Measurements from ENCODE around the gene INTS3.
A peak's percentile ranks its signal among the peaks of the same experiment; 100 is the strongest.

Gene INTS3

GRCh38 chr1:153801786-153802697 lies 74.2 kb downstream of the INTS3 start:
- H3K4me3 Mint-ChIP-seq, result no peak overlapping the region
- no peak for DNase-seq (ENCODE audit: low spot score in 2 of 2)
- no peaks in the 10 kb centered on the region for H3K9me3 Mint-ChIP-seq
- H3K27me3 Mint-ChIP-seq, result no peaks in the 10 kb centered on the region
- peak overlapping the region; percentile 87 for H3K27ac Mint-ChIP-seq (ENCODE audit: low read depth)
- H3K36me3 Mint-ChIP-seq (ENCODE audit: insufficient read depth), result peaks cover 13% of the 10 kb centered on the region
- H3K4me1 Mint-ChIP-seq, result peaks cover 49% of the 10 kb centered on the region
- ATAC-seq (replicated peaks; ENCODE audit: extremely low read depth, poor library complexity, severe bottlenecking), result no peak

- Mint-ChIP-seq H3K27ac (ENCODE audit: low read depth) (peak overlapping the region; percentile 87), H3K4me1 (peaks cover 47% of the 10 kb centered on the region), H3K27me3 (no peaks in the 10 kb centered on the region), H3K9me3 (no peaks in the 10 kb centered on the region), H3K4me3 (no peak overlapping the region), H3K36me3 (ENCODE audit: insufficient read depth) (peaks cover 19% of the 10 kb centered on the region)
- DNase-seq (ENCODE audit: low spot score in 2 of 2), result no peak
- no peak for ATAC-seq (replicated peaks; ENCODE audit: extremely low read depth, poor library complexity, severe bottlenecking)
Measured at GRCh38 chr1:153803470-153804056, 75.7 kb downstream of the INTS3 start.

- no peak for DNase-seq (ENCODE audit: low spot score in 2 of 2)
- no peak overlapping the region for H3K4me3 Mint-ChIP-seq
- peaks cover 23% of the 10 kb centered on the region for H3K36me3 Mint-ChIP-seq (ENCODE audit: insufficient read depth)
- peak overlapping the region; percentile 87 for H3K27ac Mint-ChIP-seq (ENCODE audit: low read depth)
- H3K27me3 Mint-ChIP-seq, result no peaks in the 10 kb centered on the region
- ATAC-seq (replicated peaks; ENCODE audit: extremely low read depth, poor library complexity, severe bottlenecking), result no peak
- H3K4me1 Mint-ChIP-seq, result peaks cover 47% of the 10 kb centered on the region
- H3K9me3 Mint-ChIP-seq, result no peaks in the 10 kb centered on the region
Measured at GRCh38 chr1:153804112-153804511, 76.3 kb downstream of the INTS3 start.

GRCh38 chr1:153805042-153805745 lies 77.3 kb downstream of the INTS3 start:
- Mint-ChIP-seq H3K4me1 (peaks cover 47% of the 10 kb centered on the region), H3K36me3 (ENCODE audit: insufficient read depth) (peaks cover 28% of the 10 kb centered on the region), H3K27ac (ENCODE audit: low read depth) (peak overlapping the region; percentile 87), H3K27me3 (no peaks in the 10 kb centered on the region), H3K4me3 (peak overlapping the region; percentile 19), H3K9me3 (no peaks in the 10 kb centered on the region)
- peak; percentile 52 to 88 for DNase-seq (ENCODE audit: low spot score in 2 of 2)
- peak; percentile 98 for ATAC-seq (replicated peaks; ENCODE audit: extremely low read depth, poor library complexity, severe bottlenecking)

GRCh38 chr1:153805886-153806719 lies 78.3 kb downstream of the INTS3 start:
- no peaks in the 10 kb centered on the region for H3K27me3 Mint-ChIP-seq
- DNase-seq (ENCODE audit: low spot score in 2 of 2) (no peak), ATAC-seq (replicated peaks; ENCODE audit: extremely low read depth, poor library complexity, severe bottlenecking) (peak; percentile 8)
- no peaks in the 10 kb centered on the region for H3K9me3 Mint-ChIP-seq
- H3K27ac Mint-ChIP-seq (ENCODE audit: low read depth), result peak overlapping the region; percentile 87
- H3K4me3 Mint-ChIP-seq, result peak overlapping the region; percentile 19
- H3K36me3 Mint-ChIP-seq (ENCODE audit: insufficient read depth), result peaks cover 38% of the 10 kb centered on the region
- H3K4me1 Mint-ChIP-seq, result peaks cover 47% of the 10 kb centered on the region

GRCh38 chr1:153816283-153816889 lies 88.5 kb downstream of the INTS3 start:
- Mint-ChIP-seq H3K4me1 (peaks cover 5% of the 10 kb centered on the region), H3K4me3 (no peak overlapping the region), H3K27ac (ENCODE audit: low read depth) (no peak overlapping the region), H3K36me3 (ENCODE audit: insufficient read depth) (peaks cover 74% of the 10 kb centered on the region), H3K27me3 (no peaks in the 10 kb centered on the region), H3K9me3 (no peaks in the 10 kb centered on the region)
- DNase-seq (ENCODE audit: low spot score in 2 of 2) (no peak), ATAC-seq (replicated peaks; ENCODE audit: extremely low read depth, poor library complexity, severe bottlenecking) (no peak)

GRCh38 chr1:153818876-153819275 lies 91.0 kb downstream of the INTS3 start:
- Mint-ChIP-seq H3K36me3 (ENCODE audit: insufficient read depth) (peaks cover 53% of the 10 kb centered on the region), H3K27me3 (no peaks in the 10 kb centered on the region), H3K9me3 (no peaks in the 10 kb centered on the region), H3K27ac (ENCODE audit: low read depth) (peak overlapping the region; percentile 71), H3K4me1 (peaks cover 5% of the 10 kb centered on the region), H3K4me3 (no peak overlapping the region)
- no peak for ATAC-seq (replicated peaks; ENCODE audit: extremely low read depth, poor library complexity, severe bottlenecking)
- no peak for DNase-seq (ENCODE audit: low spot score in 2 of 2)
